DMS 273 (cell line): Measurements from ENCODE around the gene RNF34.
A peak's percentile ranks its signal among the peaks of the same experiment; 100 is the strongest.

Experiments used
- DNase-seq: peaks from one replicate; lab custom pipeline; 2025; ENCODE audit not compliant: unreplicated experiment; lab: John Stamatoyannopoulos, UW

Gene RNF34

DNA sequence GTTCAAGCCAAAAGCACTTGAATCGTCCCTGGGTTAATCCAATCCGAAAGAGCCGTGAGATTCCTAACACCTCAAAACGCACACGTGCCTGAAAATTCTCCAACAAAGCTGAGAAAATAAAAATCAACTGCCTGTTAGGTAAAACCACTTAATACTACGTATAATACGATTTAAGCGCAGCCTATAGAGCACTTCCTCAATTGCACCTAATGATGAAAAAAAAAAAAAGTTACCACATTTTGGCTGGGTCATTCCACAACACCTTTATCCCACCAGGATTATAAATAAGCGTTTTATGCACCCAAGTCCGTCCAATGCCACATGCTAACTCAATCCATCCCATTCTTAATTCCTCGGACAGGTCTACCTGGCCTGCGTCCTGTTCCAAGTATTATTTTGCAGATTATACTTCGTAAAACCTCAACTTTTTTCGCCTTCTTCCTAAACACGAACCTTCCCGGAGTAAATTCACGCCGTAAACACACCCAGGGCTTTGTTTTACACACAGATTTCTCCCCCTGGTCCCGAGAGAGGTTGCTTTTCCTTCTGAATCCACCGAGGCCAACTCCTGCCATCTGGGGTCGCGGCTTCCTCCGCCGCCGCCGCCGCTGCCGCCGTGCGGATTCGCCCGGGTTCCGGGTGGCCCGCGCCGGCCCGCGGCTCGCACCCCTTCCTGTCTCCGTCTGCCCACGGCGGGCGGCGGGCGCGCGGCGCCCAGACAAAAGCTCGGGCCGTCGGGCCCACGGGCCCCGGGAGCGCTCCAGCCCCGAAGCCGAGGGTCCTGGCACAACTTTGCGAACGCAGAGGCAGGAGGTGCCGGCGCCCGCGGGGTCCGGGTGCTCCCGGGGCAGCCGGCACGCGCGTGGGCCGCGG lies 66.2 kb downstream of the RNF34 start:
- peak; percentile 59 for DNase-seq

DNA sequence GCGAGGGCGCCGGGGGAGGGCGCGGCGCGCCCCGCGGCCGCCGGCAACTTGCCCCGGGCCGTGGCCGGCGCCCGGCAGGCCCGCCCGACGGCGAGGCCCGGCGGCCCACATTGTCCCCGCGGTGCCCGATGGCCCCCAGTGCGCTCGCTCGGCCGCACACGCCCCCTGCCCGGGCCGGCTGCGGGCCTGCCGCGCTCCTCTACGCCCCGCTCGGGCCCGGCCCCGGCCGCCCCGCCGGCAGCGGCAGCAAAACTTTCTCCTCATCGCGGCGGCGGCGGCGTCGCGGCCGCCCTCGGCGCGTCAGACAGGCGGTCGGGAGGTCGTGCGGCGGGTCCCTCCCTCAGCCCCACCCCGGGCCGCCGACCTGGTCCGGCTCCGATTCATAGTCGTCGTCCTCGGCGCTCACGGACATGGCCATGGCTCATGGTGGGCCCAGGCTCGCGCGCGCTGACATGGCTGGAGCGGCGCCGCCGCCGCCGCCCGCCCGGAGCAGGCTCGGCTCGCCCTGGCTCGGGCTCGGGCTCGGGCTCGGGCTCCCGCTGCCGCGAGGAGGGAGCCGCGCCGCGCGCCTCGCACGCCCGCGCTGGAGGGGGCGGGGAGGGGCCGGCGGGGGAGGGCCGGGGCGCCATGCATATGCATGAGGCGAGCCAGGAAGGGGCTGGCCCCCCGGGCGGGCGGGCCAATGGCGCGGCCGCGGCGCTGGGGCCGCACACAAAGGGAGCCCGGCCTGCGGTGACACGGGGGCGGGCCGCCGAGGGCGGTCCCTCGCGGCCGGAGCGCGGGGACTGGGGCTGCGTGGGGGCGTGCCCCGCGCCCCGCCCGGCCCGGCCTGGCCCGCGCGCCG lies 67.1 kb downstream of the RNF34 start:
- peak; percentile 93 for DNase-seq

DNA sequence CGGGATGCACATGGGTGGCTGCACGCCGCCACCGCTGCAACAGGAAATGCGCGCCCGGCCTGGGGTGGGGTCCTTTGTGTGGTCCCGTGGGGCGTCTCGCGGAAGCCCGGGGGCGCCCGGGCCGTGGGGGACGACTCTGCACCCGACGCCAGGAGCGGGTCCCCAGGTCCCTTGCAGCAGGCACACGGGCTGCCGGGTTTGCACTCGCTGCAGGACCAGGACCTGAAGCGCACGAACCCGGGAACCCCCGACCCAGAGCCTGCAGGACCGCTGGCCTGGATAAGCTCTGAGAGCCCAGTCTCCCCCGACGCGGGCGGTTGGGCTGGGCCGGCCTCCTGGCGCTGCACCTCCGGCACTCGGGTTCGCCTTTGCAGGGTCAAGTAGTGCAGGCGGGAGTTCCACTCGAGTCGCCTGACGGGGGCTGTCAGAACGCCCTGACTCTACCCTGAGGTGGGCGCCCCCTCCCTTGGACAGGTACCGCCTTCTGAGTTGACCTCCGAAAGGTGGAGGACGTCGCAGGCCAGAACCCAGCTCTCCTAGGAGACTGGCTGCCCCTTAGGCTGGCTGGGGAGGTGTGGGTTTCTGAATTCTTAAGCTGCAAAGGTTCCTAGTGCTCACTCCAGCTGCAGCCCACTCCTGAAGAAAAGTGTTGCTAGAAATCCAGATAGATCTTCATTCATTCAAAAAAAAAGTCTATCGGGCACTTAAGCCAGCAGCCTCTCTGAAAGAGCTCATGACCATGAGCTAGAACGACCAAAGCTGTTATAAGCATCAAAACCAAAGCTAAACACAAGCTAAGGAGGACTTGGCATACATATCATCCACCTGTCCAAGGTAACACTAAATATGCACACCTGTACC lies 68.0 kb downstream of the RNF34 start:
- DNase-seq = peak; percentile 45

DNA sequence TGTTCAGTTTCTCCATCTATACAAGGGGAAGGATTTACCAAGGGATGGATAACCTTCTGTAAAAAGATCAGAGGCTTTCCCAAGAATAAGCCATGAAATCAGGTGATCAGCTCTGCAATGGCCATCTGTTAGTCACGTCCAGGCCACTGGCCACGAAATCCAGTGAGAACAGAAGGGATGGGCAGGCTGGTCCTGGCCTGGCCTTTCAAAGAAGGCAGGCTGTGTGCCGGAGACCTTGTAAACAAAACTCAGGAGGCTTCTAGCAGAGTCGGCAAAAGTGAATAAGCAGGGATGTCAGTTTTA lies 68.5 kb downstream of the RNF34 start:
- no peak for DNase-seq

DNA sequence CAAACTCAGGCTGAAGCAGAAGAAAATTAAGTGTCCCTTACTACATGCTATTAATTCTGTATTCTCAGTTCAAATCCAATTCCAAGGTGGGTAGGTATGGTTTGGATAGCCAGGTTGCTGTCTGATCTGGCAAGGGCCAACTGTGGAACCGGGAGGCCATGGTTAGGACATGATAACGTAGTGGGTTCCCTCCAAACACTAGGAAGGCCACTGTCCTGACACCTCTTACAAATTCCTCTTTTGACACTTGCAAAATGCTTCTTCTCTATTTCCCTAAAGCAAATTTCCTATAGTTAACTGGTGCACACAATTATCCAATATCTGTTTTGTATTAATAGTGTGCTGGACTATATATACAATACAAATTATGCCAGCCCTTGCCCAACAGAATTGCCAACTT lies 70.8 kb downstream of the RNF34 start:
- no peak for DNase-seq

DNA sequence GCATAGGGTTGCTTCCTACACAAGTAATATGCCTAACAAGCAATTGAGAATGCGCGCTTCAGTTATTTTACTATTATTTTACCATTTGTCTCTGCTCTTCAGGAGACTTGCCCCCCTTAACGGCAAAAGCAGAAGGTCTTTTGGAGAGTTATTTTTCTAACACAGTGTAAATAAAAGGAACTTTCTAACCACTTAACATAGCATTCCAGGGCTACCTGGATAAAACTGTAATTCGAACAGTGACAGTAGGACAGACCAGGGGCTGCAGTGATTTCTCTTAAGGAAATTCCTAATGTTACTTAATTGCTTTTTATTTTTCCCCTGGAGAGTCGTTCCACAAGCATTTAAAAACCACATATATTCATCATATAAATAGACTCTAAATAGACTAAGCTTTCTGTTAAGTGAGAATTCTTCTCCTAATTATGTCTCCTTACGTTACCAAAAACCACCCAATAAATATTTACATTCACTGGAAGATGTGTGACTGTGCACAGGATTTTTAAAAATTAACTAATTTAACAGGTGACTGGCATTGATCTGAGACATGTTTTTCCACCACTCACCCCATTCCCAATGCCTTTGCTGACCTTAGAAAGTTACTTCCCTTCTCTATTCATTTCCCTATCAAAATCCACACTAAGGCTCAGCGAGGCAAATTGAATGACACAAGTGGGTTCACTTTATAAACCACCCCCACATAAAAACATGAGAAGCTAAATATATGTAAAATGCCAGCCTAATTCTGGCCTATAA lies 72.4 kb downstream of the RNF34 start:
- no peak for DNase-seq
